LNCaP clone FGC (cell line): ENCODE measurements around the gene RAD51B.

ENCODE experiments used
- DNase-seq: peaks from one replicate; pipeline ENCODE4 v3.0.0-alpha.2; 2011; ENCODE audit warnings: low read depth
- H3K4me3 ChIP-seq: 2 replicates; pipeline ENCODE4 v1.5.1; 2011; ENCODE audit warnings: mild to moderate bottlenecking, low read depth, low read length, control low read depth
- TF ChIP-seq, protein P1 (sequence below): IDR thresholded peaks from 2 replicates; pipeline ENCODE4 v1.5.1; 2012; ENCODE audit warnings: mild to moderate bottlenecking; ENCODE audit not compliant: control insufficient read depth, insufficient read depth; ENCODE audit errors: extremely low read depth

RAD51B gene

DNA sequence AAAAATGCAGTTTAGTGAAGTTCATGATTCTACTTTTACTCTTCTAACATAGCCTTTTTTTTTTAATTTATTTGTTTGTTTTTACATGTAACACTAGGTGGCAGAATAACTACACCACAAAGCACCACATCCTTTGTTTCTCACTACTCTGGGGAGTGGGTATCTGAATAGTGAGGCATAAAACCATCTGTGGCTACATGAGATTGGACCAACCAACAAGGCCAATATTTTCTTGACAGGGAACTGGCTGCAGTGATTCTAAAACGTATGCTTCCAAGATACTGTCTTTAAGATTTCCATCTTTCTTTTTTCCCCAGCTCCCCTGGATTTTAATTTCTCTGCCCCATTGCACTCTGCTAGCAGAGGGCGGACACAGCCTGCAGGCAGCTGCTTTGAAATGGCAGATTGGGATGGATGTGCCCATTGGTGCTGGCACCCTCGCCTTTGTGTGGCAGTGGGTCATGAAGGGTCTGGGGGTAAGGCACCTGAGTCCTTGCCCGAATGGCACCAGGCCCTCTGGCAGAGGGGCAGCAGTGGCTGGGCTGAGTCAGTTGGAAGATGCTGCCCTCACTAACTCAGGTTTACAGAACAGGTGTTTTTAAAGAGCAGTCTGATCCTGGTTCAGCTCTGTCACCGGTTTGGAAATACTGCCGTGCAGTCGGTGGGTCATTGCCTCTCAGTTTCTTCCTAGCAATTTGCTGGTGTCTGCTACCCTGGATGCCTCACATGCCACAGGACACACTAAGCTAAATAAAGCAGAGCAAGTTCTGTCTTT is 429.1 kb downstream of the RAD51B start:
- peak; percentile 31 for DNase-seq
- H3K4me3 ChIP-seq: no peak overlapping the region
- TF ChIP-seq, protein P1, sequence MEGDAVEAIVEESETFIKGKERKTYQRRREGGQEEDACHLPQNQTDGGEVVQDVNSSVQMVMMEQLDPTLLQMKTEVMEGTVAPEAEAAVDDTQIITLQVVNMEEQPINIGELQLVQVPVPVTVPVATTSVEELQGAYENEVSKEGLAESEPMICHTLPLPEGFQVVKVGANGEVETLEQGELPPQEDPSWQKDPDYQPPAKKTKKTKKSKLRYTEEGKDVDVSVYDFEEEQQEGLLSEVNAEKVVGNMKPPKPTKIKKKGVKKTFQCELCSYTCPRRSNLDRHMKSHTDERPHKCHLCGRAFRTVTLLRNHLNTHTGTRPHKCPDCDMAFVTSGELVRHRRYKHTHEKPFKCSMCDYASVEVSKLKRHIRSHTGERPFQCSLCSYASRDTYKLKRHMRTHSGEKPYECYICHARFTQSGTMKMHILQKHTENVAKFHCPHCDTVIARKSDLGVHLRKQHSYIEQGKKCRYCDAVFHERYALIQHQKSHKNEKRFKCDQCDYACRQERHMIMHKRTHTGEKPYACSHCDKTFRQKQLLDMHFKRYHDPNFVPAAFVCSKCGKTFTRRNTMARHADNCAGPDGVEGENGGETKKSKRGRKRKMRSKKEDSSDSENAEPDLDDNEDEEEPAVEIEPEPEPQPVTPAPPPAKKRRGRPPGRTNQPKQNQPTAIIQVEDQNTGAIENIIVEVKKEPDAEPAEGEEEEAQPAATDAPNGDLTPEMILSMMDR: peak; percentile 46

DNA sequence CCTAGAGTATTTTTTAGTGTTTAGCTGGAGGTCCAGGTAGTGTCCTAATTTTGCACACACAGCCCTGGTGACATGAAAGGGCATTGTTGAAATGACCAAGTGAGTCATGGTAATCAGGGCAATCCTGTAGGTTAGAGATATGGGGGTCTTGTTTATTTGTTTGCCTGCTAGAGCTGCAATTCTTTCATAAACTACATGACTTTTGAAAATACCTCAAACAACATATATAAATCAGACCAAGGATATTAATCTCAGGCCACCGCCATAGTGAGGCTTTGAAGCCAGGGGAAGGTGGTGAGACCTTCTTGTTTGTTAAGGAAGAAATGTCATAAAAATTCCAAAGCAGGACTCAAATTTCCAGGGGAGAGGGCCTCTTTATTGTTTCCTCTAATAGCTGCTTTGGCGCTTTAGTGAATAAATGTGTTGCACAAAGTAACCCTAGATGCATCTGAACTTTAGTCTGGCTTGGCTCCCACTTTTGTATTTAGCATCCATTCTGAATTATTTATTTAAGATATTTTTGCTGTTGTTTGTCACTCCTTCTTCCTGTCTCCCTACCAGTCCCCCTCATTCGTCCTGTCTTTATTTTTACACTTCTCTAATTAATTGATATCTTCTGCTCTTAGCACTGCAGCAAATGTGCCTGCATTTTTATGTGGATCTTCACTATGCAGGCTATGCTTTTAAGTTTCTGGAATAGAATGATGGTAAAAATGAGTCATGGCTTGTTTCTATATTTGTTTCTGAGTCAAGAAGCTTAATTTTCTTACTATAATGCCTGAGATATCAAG is 430.3 kb downstream of the RAD51B start:
- TF ChIP-seq, protein P1: no peak
- DNase-seq: no peak
- H3K4me3 ChIP-seq: no peak overlapping the region

DNA sequence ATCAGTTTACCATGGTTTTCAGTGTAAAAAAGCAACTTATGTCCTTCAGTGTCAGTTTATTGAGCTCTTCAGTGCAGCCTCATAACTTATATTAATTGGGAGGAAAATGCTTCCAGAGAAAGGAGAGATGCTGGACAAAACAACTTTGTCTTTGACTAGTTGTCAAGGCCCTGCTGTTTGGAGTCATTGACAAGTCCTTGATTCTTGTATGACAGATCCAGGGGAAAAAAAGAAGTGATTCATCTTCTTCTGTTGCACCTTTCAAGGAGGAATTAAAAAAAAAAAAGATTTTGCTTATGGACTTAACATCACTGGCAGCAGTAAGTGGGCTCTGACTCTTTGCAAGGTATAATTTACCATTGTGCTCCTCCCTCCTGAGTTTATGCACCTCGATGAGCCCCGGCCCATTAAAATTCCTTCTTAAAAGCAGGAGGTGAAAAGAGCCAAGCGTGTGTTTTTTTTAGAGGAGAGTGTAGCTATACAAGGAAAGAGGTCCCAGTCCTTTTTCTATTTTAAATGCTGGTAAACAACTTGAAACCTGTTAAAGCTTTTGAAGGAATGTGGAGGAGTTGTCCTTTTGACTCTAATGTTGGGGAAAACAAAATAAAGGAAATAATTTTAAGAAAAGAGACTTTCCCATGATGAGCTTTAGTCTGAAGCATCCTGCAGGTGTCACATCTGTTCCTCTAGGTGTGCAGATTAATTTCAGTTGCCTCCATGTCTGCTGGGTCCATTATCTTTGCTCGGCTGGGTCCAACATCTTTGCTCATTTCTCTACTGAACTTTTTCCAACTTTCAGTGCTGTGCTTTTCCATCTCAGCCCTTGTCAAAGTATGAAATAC is 431.6 kb downstream of the RAD51B start:
- no peak for DNase-seq
- no peak overlapping the region for H3K4me3 ChIP-seq
- TF ChIP-seq, protein P1: no peak

DNA sequence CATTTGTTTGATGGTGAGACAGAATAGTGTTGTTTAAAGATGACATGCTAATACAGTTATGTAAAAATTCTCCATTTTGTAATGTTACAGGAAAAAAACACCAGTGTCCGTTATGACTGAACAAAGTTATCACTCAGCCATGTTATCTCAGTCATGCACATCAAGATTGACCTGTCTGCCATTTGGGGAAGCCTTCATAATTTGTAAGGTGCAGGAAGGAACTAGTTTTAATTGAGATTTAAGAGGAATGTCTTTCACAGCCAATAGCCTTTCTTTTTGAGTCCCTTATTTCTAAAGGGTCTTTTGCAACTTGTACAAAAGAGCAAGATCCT is 432.2 kb downstream of the RAD51B start:
- no peak for DNase-seq
- TF ChIP-seq, protein P1: no peak
- no peak overlapping the region for H3K4me3 ChIP-seq

DNA sequence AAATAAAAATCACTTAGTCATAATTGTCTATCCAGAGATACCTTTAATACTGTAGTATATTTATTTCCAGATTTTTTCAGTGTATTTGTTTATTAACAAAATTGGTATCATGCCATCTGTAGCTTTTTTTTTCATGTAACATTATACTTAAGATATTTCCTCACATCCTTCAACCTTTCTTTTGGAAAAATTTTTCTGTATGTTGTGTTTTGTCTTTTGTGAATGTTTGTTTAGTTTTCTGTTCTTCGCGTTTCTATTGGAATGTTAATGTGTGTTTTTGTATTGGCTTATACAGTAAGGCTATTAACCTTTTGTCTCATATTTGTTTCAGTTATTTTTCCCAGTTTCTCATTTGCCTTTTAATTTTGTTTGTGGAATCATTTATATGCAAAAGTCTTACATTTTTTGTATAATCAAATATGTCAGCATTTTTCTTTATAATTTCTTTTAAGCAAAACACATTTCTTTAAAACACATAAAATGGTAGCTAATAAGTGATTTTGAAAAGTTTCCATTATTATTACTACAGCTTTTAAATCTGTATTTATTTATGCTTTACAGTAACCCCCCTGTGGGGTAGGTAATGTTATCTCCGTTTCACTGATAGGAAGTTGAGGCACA is 433.7 kb downstream of the RAD51B start:
- H3K4me3 ChIP-seq: no peak overlapping the region
- TF ChIP-seq, protein P1: no peak
- no peak for DNase-seq

DNA sequence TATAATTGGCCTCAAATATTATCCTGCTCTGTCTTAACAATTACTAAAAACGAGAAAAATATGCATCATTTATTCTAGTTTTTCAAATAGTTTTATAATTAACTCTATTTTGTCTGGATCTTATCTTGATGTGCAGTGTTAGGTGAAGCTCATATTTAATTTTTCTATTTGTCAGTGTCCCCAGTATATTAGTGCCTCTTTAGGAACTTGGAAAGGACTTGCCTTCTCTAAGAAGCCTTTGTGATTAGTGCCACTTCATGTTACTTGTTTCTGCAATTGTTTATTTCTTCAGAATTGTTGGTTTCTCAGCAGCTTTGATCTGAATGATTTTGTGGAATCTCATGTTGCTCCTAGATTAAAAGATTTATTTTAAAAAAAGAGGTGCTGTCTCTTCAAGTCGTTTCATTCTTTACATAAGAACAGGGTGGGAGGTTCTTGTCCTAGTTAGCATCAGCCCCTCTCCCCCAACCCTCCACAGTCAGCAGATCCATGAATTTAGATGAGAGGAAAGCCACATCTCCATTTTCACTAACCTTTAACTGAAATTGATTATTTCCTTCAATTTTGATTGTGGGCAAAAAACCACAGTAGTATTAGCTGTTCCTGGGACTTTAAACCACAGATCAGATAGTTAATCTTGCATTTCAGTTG is 434.4 kb downstream of the RAD51B start:
- no peak for DNase-seq
- TF ChIP-seq, protein P1: no peak
- H3K4me3 ChIP-seq: no peak overlapping the region
